ENCODE measurements around the gene GABRG3.

GRCh38 chr15:27271258-27271657 is 300.3 kb downstream of the GABRG3 start:
- TF ChIP-seq POLR2A (IDR thresholded peaks at IDR 0.05), result no peak
- TF ChIP-seq, protein P1, sequence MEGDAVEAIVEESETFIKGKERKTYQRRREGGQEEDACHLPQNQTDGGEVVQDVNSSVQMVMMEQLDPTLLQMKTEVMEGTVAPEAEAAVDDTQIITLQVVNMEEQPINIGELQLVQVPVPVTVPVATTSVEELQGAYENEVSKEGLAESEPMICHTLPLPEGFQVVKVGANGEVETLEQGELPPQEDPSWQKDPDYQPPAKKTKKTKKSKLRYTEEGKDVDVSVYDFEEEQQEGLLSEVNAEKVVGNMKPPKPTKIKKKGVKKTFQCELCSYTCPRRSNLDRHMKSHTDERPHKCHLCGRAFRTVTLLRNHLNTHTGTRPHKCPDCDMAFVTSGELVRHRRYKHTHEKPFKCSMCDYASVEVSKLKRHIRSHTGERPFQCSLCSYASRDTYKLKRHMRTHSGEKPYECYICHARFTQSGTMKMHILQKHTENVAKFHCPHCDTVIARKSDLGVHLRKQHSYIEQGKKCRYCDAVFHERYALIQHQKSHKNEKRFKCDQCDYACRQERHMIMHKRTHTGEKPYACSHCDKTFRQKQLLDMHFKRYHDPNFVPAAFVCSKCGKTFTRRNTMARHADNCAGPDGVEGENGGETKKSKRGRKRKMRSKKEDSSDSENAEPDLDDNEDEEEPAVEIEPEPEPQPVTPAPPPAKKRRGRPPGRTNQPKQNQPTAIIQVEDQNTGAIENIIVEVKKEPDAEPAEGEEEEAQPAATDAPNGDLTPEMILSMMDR (IDR thresholded peaks at IDR 0.05), result no peak
- no peak for TF ChIP-seq POLR2AphosphoS5 (IDR thresholded peaks at IDR 0.05)

Measured in breast epithelium (tissue), 3 donors.